CD1c-positive myeloid dendritic cell (primary cell): ENCODE measurements around the gene PNMA6F.

Experiments used
- DNase-seq: peaks from one replicate; pipeline ENCODE4 v3.0.0-alpha.2; 2016; ENCODE audit errors: extremely low spot score

Gene PNMA6F

GRCh38 chrX:153321381-153322124, at the start of gene PNMA6F:
TSS of gene PNMA6F (minus strand) at chrX:153321767. CDS start at chrX:153320674, 1,093 bp downstream.
- DNase-seq: no peak

DNA sequence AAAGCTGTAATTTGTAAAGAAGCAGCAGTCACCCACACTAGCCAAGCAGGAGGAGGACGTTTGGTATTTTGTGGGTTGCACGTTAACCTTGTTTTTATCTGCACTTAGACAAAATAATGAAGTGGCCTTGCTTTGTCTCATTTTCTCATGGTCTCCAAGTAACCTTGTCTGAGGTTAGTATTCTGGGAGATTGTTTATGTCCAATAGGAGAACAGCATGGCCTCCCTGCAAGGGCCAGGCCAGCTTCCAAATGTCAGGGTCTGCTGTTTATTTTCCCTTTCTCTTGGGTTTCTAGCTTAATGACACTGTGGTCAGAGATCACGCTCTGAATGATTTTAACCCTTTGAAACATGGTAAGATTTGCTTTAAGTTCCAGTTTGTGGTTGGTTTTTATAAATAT, 49.7 kb upstream of the PNMA6F start:
- no peak for DNase-seq

DNA sequence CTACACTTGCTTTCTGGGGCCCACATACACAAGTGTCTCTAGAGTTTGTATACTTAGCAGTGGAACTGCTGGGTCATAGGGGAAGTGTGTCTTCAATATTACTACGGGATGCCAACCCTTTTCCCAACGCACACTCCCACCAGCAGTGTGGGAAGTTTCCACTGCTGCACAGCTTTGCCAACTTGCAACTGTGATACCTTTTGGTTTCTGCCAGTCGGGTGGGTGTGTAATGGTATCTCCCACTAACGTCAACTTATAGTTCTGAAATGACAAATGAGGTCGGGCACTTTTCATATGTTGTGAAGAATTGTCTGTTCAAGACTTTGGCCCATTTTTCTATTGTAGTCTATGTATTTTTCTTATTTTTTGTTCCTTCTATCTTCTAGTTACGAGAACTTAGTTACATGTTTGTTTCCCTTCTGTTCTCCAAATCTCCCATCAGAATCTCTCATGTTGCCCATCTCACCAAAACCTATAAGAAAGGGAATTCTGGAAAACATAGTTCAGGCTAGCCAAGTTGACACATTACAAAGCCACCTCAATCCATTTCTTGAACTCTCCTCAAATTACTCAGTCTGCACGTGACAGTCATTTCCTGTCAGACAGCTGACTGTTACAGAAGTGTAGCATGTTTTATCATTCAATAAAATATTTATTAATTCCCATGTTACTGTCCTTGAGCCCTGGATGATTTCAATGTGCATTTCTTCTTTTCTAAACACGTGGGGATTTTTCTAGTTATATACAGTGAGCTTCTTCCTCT, 48.9 kb upstream of the PNMA6F start:
- DNase-seq: no peak

- DNase-seq: no peak
Observed at GRCh38 chrX:153366878-153367538, 45.4 kb upstream of the PNMA6F start.

DNA sequence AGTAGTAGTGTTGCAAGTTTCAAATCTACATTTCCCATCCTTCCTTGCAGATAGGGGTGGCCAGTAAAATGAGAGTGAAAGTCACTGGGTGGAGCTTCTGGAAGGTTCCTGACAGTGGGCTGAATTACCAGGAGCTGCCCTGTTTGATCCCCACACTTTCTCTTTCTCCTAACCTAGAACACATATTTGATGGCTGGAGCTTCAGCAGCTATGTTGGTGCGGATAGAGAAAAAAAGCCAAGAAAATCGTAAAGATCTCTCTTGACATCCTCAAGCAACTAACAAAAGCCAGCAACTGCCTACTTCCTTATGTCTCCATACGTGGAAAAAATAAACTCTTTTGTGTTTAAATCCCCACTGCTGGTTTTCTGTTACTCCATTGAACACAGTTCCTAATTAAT, 44.6 kb upstream of the PNMA6F start:
- DNase-seq: no peak

- no peak for DNase-seq
Observed at GRCh38 chrX:153365670-153366069, 44.1 kb upstream of the PNMA6F start.

DNA sequence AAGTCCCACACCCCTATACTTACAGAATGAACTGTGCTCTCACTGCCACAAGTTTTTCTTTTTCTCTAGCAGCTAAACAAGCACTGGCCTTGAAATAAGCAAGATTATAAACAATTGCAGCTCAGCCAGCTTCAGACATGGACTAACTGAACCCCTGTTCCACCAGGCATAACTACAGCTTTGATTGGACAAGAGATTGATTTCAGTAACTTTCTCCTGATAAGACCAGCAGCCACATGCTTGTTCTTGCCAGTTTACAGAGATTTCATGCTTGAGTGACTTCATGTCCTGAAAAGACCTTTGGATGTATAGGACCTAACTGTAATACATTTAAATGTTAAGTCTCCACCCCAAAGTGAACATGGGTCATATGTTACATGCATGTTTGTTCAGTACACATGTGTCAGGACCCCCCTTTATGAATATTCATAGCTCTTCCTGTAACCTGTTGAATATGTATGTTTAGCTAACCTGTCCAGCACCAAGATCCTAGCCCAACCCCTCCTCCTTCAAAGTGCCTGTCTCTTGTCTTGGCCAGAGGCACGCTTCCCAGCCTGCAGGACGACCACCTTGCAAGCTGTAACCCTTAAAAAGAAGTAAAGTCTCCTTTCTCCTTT, 40.3 kb upstream of the PNMA6F start:
- DNase-seq: no peak

GRCh38 chrX:153357877-153358276, 36.3 kb upstream of the PNMA6F start:
- no peak for DNase-seq

- DNase-seq: no peak
Observed at GRCh38 chrX:153353416-153353815, 31.8 kb upstream of the PNMA6F start.

DNA sequence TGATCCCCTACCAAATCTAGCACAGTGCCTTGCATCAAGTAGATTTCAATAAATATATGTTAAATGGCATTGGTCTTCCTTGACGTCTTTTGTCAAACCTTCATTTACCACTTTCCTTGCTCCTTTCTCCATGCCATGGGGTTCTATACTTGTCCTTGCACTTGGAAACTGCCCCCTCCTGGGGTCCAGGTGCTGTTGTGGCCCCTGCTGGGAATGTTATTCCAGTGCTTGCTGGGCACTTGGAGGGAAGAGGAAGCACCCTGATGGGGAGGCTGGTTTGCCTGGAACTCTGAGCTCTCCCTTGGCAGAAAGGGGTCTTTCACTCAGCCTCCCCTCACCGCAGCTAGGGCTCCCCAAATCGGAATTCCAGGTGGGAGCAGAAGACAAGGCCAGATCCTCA, 31.3 kb upstream of the PNMA6F start:
- DNase-seq: no peak

DNA sequence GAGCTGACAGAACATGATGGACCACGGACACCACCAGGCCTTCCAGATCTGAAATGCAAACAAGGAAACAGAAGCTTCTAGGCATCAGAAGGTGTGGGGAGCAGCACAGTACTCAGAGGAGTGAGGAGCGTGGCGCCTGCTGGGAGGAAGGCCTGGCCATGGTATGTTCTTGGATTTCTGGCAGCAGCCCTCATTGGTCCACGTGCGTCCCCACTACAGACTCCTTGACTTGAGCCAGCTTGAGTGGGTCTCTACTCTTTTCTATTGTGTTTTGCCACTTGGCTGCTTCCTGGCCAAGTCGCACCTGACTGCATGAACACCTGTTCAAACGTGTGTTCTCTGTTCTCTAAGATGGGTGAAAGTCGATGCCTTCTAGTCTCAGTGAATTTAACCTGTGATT, 30.4 kb upstream of the PNMA6F start:
- DNase-seq: no peak

DNA sequence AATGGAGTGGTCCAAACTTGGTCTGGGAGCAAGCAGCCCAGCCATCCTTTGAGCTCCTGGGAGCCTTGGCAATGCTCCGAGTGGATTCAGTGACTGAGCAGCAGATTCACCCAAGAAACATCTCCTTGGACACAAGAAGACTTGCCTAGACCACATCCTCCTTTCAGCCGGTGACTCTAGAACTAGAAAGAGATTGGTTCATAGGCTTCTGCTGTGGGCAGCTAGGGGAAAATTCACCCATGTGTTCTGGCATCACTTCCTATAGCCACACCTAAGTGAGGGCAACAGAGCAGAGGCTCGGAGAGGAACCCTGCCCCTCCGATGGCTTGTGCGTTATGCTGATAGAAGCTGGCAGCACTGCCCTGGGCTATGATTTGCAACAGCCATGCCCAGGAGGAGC, 28.4 kb upstream of the PNMA6F start:
- DNase-seq: no peak

DNA sequence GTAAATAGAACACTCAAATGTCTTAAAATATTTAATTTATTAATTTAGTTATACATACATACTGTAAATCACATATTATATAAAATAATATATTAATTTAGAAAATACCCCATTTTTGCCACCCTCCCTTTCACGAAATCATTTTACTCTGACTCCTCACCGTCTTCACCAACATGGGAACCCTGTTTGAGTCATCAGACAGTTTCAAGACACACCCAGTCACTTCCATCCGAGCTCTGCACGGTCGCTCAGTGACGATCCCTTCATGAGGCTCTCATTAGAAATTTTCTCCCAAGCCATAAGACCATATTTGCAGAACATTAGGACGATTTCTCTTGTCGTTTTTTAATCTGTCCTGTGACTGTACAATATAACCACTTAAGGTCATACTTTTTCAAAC, 26.9 kb upstream of the PNMA6F start:
- no peak for DNase-seq

GRCh38 chrX:153347530-153347929, 26.0 kb upstream of the PNMA6F start:
- DNase-seq: no peak

- no peak for DNase-seq
Observed at GRCh38 chrX:153343674-153344073, 22.1 kb upstream of the PNMA6F start.

DNA sequence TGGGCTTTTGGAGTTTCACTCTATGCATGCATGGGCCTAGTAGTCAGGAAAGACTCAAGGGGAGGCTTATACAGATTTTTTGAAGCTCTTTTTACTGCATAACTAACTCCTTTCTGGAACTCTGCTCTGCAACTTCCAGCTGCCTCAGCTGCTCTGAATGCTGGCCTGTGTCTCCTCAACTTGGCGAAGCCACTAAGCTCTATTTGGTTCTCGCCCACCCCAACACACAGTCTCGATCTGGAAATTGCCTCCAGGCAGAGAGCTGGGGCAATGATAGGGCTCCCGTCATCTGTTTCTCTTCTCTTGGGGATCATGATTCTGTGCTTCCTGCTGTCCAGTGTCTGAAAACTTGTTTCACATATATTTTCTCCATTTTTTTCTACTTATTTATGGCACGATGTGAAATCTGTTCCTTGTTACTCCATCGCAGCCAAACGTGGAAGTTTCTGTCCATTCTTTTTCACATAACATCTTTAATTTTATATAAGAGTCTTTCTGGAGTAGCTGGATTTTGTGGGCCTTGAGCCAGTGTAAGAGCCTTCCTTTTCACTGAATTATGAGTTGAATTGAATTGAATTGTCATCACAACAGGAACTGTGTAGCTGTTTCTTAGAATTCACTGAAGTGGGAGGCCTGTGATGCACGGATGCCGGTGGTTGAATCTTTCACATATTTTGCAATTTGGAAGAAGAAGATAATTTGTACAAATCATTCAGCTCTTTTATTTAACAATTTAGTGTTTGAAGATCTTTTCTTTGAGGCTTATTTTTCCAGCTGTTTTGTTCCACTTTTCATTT, 21.4 kb upstream of the PNMA6F start:
- no peak for DNase-seq

DNA sequence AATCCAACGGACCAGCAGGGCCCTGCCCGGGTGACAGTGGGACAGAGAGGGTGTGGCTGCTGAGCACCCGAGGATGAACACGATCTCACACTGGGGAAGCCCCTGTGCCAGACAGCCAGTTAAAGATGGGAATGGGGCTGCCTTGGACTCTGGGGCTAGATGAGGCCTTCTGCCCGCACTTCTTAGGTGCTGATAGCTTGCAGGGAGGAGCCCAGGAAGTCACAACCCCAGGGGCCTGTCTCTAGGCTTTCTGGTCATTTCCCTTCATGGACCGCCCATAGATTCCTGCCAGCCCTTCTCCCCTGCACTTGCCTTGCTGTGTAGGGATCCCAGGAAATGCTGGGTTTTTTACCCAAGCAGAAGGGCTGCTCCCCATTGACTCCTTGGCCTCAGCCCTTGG, 18.5 kb upstream of the PNMA6F start:
- DNase-seq: no peak

DNA sequence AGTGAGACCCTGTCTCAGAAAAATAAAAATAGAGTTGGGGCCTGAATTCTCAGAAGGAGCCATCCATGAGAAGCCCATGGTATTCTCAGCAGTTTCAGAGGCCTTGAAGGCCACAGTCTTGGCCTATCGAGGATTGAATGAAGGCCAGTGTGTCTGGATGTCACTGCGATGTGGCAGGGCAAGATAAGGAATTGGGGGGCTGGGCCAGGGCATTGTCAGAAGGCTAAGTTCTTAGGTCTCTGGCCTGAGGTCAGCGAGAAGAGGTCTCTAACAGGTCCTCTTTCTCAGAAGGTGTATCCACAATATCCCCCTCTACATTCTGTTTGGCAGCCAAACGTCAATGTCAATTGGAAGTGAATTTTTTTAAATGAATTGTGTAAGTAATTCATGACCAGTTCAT, 18.1 kb upstream of the PNMA6F start:
- no peak for DNase-seq

GRCh38 chrX:153338836-153339235, 17.3 kb upstream of the PNMA6F start:
- DNase-seq: no peak

GRCh38 chrX:153336988-153337387, 15.4 kb upstream of the PNMA6F start:
- no peak for DNase-seq

DNA sequence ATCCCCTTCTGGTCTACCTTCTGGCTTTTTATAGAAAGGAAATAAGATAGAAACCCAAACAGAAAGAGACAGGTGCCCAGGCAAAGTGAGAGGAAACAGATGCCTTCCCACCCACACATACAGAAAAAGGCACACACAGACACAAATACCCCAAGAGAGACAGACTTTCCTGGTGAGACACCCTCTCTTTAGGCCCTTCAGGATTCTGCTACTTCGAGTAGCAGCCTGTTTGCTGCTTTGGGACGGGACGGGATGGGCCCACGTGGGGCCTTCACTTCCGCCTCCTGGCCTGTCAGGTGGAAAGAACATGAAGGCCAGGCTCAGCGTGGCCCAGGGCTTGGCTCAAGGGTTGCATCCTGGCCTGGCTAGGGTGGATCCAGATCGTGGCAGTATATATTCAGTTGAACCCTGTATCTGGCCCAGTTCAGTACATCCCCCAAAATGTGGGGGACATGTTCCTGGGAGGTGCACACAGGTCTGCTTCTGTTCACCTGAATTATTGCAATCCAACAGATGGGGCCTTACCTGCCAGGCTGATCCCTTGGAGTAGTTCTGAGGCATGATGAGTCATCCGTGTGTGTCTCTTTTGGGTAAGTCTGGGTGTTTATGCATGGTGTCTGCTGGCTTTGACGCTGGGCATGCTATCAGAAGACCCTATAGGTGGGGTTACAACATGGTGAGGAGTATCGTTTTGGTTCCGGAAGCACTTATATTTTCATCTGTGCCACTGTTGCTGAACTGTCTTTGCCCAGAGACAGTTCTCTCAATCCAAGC, 14.7 kb upstream of the PNMA6F start:
- no peak for DNase-seq
